HepG2 (cell line): Measurements from ENCODE around the gene UBE2O. TPM values are rescaled to one million over a fixed set of nuclear protein-coding genes. Genes with fewer than 3 reads are reported as not detected.

ENCODE experiments used
- ATAC-seq: fragments of 200-7000 bp; cut with Tn5 transposase; 3 replicates; pipeline ENCODE4 v1.9.1; 2020; ENCODE audit warnings: mild to moderate bottlenecking, moderate library complexity
- BruUV-seq: library from RNA; stranded (reverse); fragments of 400-500 nt; replicated peaks from 2 replicates; lab custom pipeline; 2021; lab: Mats Ljungman, UMichigan
- CTCF ChIA-PET: fragments of 300-600 bp; formaldehyde crosslinking; extraction: SDS; loops from one replicate; lab custom pipeline; 2021; ENCODE audit warnings: low total read pairs, inconsistent platforms, low intra/inter-chr PET ratio; lab: Yijun Ruan, JAX
- POLR2A ChIA-PET: fragments of 350-600 bp; sonication (Branson Sonifier 250); formaldehyde crosslinking; loops from one replicate; lab custom pipeline; 2020; ENCODE audit warnings: antibody characterized with exemption, inconsistent platforms; lab: Yijun Ruan, JAX
- DNase-seq: peaks from one replicate; pipeline ENCODE4 v3.0.0-alpha.2; 2015; ENCODE audit warnings: low spot score
- FAIRE-seq: peaks from 3 replicates; lab custom pipeline; 2011; peaks lifted over from hg19 to GRCh38; lab: Jason Lieb, UNC
- H2AFZ ChIP-seq: one replicate; pipeline ENCODE4 v1.6.1; 2011; ENCODE audit warnings: low read length, inconsistent platforms
- H3K27ac ChIP-seq: fragments of 300-600 bp; 3 replicates; pipeline ENCODE4 v1.8.0; 2011; ENCODE audit warnings: mixed run types, mild to moderate bottlenecking, mixed read lengths, low read length, inconsistent platforms; ENCODE audit not compliant: insufficient read depth; ENCODE audit errors: extremely low read length
- H3K27me3 ChIP-seq, 2 experiments: fragments of 200-600 bp in 1 of 2; 2 replicates in 1 of 2; 3 replicates in 1 of 2; pipeline versions ENCODE4 v1.6.0 to v1.8.0; 2011; ENCODE audit warnings: low read length in 2 of 2, mild to moderate bottlenecking in 2 of 2, moderate library complexity in 2 of 2, inconsistent platforms in 1 of 2; ENCODE audit not compliant: insufficient read depth in 2 of 2, control insufficient read depth in 1 of 2
- H3K36me3 ChIP-seq, 2 experiments: fragments of 200-600 bp in 1 of 2; replicated peaks in 1 of 2; 2 replicates in 1 of 2; 3 replicates in 1 of 2; pipeline versions ENCODE4 v1.5.1 to v1.8.0; 2011; ENCODE audit warnings: low read length in 2 of 2, inconsistent platforms in 1 of 2; ENCODE audit not compliant: insufficient read depth in 2 of 2, control insufficient read depth in 1 of 2
- H3K4me1 ChIP-seq: 2 replicates; pipeline ENCODE4 v1.5.1; 2012; ENCODE audit warnings: low read length, inconsistent platforms; ENCODE audit not compliant: insufficient read depth
- H3K4me2 ChIP-seq: 2 replicates; pipeline ENCODE4 v1.6.0; 2011; ENCODE audit warnings: low read depth, low read length, inconsistent platforms
- H3K4me3 ChIP-seq, 3 experiments: fragments of 200-600 bp in 1 of 3; sonication (generic), shearing (Covaris generic) in 1 of 3; replicated peaks in 1 of 3; 2 replicates each; pipeline ENCODE4 v1.5.1; 2011 to 2016; ENCODE audit warnings: low read length in 3 of 3, inconsistent platforms in 2 of 3, low read depth in 2 of 3, mild to moderate bottlenecking in 2 of 3, control low read depth in 1 of 3, mixed read lengths in 1 of 3; ENCODE audit not compliant: insufficient read depth in 1 of 3
- H3K79me2 ChIP-seq: one replicate; pipeline ENCODE4 v1.6.1; 2011; ENCODE audit warnings: low read length, inconsistent platforms; ENCODE audit not compliant: insufficient read depth
- H3K9ac ChIP-seq: 2 replicates; pipeline ENCODE4 v1.6.0; 2011; ENCODE audit warnings: mild to moderate bottlenecking, low read depth, low read length, inconsistent platforms; ENCODE audit not compliant: insufficient read depth
- H3K9me3 ChIP-seq: 2 replicates; pipeline ENCODE4 v1.5.1; 2012; ENCODE audit warnings: mild to moderate bottlenecking, low read length
- H4K20me1 ChIP-seq: 2 replicates; pipeline ENCODE4 v1.6.0; 2011; ENCODE audit warnings: inconsistent platforms, mild to moderate bottlenecking, low read length, moderate library complexity; ENCODE audit not compliant: insufficient read depth
- HNRNPK ChIP-seq: fragments of 200-400 bp; formaldehyde crosslinking; IDR thresholded peaks from 2 replicates; pipeline ENCODE4 v1.6.1; 2018; ENCODE audit warnings: low read length, low read depth, moderate library complexity, mild to moderate bottlenecking; ENCODE audit not compliant: poor library complexity, severe bottlenecking
- JUN ChIP-seq: sonication (generic); formaldehyde crosslinking; IDR thresholded peaks from 2 replicates; pipeline ENCODE4 v1.4.0; 2020; ENCODE audit warnings: mild to moderate bottlenecking, missing genetic modification reagents
- ZNF124 ChIP-seq: sonication (generic); formaldehyde crosslinking; IDR thresholded peaks from 2 replicates; pipeline ENCODE4 v1.4.0; 2020; ENCODE audit warnings: missing genetic modification reagents
- ZNF24 ChIP-seq: fragments of 450-650 bp; IDR thresholded peaks from 2 replicates; pipeline ENCODE4 v1.6.1; 2017; ENCODE audit warnings: antibody characterized with exemption, mild to moderate bottlenecking
- WGBS: methylation state at CpG from one replicate; pipeline ENCODE4 v1.1.6; 2017; ENCODE audit warnings: low lambda C conversion rate; 5-methylcytosine and 5-hydroxymethylcytosine counted together
- in situ Hi-C: cut with HindIII; loops from 2 replicates; pipeline ENCODE4 v1.10.0; 2017; ENCODE audit warnings: low pct_unique_long_range_greater_than_20kb; ENCODE audit not compliant: extremely low pct_ligation_motif_present
- intact Hi-C: fragments of 100-400 bp; cut with micrococcal nuclease; formaldehyde crosslinking; loops from one replicate; pipeline ENCODE4 v1.10.0; 2022; ENCODE audit not compliant: unreplicated experiment
- polyA plus RNA-seq, 8 experiments: library from polyadenylated mRNA; depleted of rRNA in 3 of 8; stranded (reverse) in 7 of 8; unstranded in 1 of 8; fragments of >200 nt; fragmentation: Illumina TruSeq in 4 of 8; extraction: Trizol in 4 of 8; gene quantifications; 2 replicates each; pipeline versions ENCODE4 v1.2.1 to v1.2.3, GENCODE V29; 2011 to 2016; ENCODE audit warnings: low read depth in 4 of 8, missing spikeins in 1 of 8, mixed read lengths in 1 of 8; ENCODE audit not compliant: insufficient read depth in 1 of 8
- total RNA-seq, 5 experiments: library from RNA; depleted of rRNA; stranded (reverse); fragments of >200 nt; fragmentation: Illumina TruSeq; extraction: Trizol; gene quantifications; 2 replicates each; pipeline ENCODE4 v1.2.3, GENCODE V29; 2016; ENCODE audit warnings: low read depth in 1 of 5
- TF ChIP-seq, protein P1 (sequence below): sonication (generic); formaldehyde crosslinking; IDR thresholded peaks from one replicate; pipeline ENCODE4 v1.5.1; 2020; ENCODE audit warnings: mild to moderate bottlenecking, missing genetic modification reagents; ENCODE audit errors: not compliant biosample characterization
- TF ChIP-seq, protein P2 (sequence below): sonication (generic); formaldehyde crosslinking; IDR thresholded peaks from 2 replicates; pipeline ENCODE4 v1.8.0; 2022; ENCODE audit warnings: low read depth, missing genetic modification reagents
- TF ChIP-seq, protein P3 (sequence below): sonication (generic); formaldehyde crosslinking; IDR thresholded peaks from 2 replicates; pipeline ENCODE4 v1.8.1; 2023; ENCODE audit warnings: mild to moderate bottlenecking, missing genetic modification reagents
- TF ChIP-seq, protein P4 (sequence below): sonication (generic); formaldehyde crosslinking; IDR thresholded peaks from 2 replicates; pipeline ENCODE4 v1.5.0; 2020; ENCODE audit warnings: mild to moderate bottlenecking, low read depth, missing genetic modification reagents, borderline replicate concordance

The UBE2O gene
- total and polyA plus RNA-seq, 2 of the 13 experiments (the other 11 are each of a cell fraction or from before 2014, with no cell fraction given) = 21.5 to 23.5 TPM

DNA sequence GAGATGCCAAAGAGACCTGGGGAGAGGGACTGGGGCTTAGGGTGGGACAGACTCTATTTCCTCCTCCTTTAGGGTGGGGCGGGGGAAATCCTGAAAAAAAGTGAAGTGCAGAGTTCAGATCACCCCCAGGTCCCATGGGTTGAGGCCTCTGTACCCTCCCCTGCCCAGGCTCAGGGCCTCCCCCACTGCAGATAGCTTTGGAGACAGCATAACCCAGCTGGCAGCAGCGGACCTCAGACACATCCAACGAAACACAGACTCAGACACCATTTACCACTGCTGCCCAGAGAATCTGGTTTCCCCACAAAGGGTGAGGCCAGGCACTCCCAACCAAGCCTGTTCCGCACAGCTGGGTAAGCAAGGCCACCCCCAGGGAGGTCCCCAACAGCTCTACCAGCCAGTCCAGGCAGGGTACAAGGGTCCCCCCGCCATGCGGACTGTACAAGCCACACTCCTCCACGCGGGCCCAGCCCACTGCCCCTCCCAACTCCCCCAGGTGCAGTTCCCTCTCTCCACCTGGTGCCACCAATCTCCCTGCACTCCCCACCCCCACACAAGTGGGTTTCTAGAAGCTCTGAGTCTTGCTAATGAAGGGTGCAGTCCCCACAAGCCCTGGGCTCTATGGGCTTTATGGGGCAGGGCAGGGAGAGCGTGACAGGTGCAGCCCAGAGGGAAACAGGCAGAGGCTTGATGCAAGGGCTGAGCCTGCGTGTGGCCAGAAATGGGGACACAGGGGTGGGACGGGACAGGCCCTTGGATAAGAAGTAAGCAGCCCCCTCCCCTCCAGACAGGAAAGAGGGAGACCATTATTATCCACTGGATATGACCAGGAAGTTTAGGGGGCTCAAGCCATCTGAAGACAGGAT, 39.4 kb upstream of the UBE2O start:
- Histone ChIP-seq H3K4me1 (peaks cover 66% of the 10 kb centered on the region), H3K4me2 (peak overlapping the region; percentile 72), H3K36me3 (0 out of 5 replicates have a peak, but pooled peaks cover 1 to 3% of the 10 kb centered on the region in 2 experiments), H4K20me1 (peaks cover 33% of the 10 kb centered on the region; the same call in 1 of the 2 replicates), H3K9me3 (no peaks in the 10 kb centered on the region), H3K9ac (peak overlapping the region; percentile 43; the same call in 1 of the 2 replicates), H3K27me3 (no peaks in the 10 kb centered on the region), H2AFZ (no peak overlapping the region), H3K4me3 (peak overlapping the region in 2 of 3 experiments; percentile 9 to 47; a peak in 2 of 6 replicates), H3K27ac (no peak overlapping the region), H3K79me2 (peaks cover 4% of the 10 kb centered on the region)
- intact Hi-C loops (no loop called here), in situ Hi-C loops (no loop called here)
- BruUV-seq = no TSS peak
- DNase-seq = no peak
- CTCF ChIA-PET = no interaction called here
- ATAC-seq = peak; percentile 52
- no peak for FAIRE-seq
- WGBS = 12% methylated on average over 7 of the region's 11 CpGs
- POLR2A ChIA-PET = interaction anchor here (0.5 to 12.2 kb wide), 9 partner anchors 8 to 243 kb away, joined by 3 to 252 read pairs (median 3); partner anchors contain the start of gene RHBDF2
- TF ChIP-seq ZNF24 = no peak
- no peak for TF ChIP-seq JUN (CRISPR knock-in tag)
- TF ChIP-seq, protein P1, sequence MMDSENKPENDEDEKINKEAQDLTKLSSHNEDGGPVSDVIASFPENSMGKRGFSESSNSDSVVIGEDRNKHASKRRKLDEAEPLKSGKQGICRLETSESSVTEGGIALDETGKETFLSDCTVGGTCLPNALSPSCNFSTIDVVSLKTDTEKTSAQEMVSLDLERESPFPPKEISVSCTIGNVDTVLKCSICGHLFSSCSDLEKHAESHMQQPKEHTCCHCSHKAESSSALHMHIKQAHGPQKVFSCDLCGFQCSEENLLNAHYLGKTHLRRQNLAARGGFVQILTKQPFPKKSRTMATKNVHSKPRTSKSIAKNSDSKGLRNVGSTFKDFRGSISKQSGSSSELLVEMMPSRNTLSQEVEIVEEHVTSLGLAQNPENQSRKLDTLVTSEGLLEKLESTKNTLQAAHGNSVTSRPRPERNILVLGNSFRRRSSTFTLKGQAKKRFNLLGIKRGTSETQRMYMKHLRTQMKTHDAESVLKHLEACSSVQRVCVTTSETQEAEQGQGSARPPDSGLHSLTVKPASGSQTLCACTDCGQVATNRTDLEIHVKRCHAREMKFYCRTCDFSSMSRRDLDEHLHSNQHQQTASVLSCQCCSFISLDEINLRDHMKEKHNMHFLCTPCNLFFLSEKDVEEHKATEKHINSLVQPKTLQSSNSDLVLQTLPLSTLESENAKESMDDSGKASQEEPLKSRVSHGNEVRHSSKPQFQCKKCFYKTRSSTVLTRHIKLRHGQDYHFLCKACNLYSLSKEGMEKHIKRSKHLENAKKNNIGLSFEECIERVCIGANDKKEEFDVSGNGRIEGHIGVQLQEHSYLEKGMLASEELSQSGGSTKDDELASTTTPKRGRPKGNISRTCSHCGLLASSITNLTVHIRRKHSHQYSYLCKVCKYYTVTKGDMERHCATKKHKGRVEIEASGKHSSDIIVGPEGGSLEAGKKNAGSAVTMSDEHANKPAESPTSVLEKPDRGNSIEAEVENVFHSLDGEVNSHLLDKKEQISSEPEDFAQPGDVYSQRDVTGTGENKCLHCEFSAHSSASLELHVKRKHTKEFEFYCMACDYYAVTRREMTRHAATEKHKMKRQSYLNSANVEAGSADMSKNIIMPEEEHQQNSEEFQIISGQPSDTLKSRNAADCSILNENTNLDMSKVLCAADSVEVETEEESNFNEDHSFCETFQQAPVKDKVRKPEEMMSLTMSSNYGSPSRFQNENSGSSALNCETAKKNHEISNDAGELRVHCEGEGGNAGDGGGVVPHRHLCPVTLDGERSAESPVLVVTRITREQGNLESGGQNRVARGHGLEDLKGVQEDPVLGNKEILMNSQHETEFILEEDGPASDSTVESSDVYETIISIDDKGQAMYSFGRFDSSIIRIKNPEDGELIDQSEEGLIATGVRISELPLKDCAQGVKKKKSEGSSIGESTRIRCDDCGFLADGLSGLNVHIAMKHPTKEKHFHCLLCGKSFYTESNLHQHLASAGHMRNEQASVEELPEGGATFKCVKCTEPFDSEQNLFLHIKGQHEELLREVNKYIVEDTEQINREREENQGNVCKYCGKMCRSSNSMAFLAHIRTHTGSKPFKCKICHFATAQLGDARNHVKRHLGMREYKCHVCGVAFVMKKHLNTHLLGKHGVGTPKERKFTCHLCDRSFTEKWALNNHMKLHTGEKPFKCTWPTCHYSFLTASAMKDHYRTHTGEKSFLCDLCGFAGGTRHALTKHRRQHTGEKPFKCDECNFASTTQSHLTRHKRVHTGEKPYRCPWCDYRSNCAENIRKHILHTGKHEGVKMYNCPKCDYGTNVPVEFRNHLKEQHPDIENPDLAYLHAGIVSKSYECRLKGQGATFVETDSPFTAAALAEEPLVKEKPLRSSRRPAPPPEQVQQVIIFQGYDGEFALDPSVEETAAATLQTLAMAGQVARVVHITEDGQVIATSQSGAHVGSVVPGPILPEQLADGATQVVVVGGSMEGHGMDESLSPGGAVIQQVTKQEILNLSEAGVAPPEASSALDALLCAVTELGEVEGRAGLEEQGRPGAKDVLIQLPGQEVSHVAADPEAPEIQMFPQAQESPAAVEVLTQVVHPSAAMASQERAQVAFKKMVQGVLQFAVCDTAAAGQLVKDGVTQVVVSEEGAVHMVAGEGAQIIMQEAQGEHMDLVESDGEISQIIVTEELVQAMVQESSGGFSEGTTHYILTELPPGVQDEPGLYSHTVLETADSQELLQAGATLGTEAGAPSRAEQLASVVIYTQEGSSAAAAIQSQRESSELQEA (CRISPR knock-in tag) = no peak
- TF ChIP-seq, protein P2, sequence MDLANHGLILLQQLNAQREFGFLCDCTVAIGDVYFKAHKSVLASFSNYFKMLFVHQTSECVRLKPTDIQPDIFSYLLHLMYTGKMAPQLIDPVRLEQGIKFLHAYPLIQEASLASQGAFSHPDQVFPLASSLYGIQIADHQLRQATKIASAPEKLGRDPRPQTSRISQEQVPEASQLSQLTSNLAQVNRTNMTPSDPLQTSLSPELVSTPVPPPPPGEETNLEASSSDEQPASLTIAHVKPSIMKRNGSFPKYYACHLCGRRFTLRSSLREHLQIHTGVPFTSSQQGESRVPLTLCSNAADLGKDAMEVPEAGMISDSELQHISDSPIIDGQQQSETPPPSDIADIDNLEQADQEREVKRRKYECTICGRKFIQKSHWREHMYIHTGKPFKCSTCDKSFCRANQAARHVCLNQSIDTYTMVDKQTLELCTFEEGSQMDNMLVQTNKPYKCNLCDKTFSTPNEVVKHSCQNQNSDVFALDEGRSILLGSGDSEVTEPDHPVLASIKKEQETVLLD (CRISPR knock-in tag) = no peak
- TF ChIP-seq, protein P3, sequence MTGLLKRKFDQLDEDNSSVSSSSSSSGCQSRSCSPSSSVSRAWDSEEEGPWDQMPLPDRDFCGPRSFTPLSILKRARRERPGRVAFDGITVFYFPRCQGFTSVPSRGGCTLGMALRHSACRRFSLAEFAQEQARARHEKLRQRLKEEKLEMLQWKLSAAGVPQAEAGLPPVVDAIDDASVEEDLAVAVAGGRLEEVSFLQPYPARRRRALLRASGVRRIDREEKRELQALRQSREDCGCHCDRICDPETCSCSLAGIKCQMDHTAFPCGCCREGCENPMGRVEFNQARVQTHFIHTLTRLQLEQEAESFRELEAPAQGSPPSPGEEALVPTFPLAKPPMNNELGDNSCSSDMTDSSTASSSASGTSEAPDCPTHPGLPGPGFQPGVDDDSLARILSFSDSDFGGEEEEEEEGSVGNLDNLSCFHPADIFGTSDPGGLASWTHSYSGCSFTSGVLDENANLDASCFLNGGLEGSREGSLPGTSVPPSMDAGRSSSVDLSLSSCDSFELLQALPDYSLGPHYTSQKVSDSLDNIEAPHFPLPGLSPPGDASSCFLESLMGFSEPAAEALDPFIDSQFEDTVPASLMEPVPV = no peak
- no peak for TF ChIP-seq ZNF124 (CRISPR knock-in tag)
- no peak for TF ChIP-seq HNRNPK
- TF ChIP-seq, protein P4, sequence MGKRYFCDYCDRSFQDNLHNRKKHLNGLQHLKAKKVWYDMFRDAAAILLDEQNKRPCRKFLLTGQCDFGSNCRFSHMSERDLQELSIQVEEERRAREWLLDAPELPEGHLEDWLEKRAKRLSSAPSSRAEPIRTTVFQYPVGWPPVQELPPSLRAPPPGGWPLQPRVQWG (CRISPR knock-in tag) = no peak
